ENCODE data around the gene CD164. TPM values are rescaled to one million over a fixed set of nuclear protein-coding genes. Genes with fewer than 3 reads are reported as not detected.
"Not testable (repeated sequence)": the region's sequence is repeated elsewhere in the genome, so short reads cannot be mapped to it uniquely, and the experiment has no call there.

Gene CD164
- total RNA-seq, 4 donors from 2014 or later = 119 to 175 (median 129) TPM

DNA sequence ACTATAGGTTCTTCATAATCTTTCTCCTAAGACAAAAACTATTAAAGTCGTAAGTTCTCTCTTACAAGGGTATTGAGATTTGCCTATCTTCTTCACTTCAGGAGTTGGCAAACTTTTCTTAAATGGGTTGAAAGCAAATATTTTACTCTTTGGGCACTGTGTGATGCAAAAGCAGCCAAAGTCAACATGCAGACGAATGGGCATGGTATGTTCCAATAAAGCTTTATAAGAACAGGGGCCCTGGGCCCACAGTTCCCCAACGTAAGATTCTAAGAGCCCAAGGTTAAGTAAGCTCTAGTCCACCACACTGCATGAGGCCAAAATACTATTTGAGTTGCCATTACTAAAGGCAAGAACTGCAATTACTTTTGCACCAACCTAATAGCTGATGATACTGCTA lies 11.5 kb downstream of the CD164 start:
- Histone ChIP-seq H3K27ac (no peak overlapping the region), H3K36me3 (peaks cover 0 to 84% (median 19%) of the 10 kb centered on the region in 3 donors), H3K9me3 (no peaks in the 10 kb centered on the region), H3K4me1 (peaks cover 0 to 51% (median 17%) of the 10 kb centered on the region in 4 donors), H3K27me3 (no peaks in the 10 kb centered on the region), H3K4me3 (no peak overlapping the region)
- DNase-seq (ENCODE audit: low spot score in 2 of 2) = no peak
- TF ChIP-seq, protein P1, sequence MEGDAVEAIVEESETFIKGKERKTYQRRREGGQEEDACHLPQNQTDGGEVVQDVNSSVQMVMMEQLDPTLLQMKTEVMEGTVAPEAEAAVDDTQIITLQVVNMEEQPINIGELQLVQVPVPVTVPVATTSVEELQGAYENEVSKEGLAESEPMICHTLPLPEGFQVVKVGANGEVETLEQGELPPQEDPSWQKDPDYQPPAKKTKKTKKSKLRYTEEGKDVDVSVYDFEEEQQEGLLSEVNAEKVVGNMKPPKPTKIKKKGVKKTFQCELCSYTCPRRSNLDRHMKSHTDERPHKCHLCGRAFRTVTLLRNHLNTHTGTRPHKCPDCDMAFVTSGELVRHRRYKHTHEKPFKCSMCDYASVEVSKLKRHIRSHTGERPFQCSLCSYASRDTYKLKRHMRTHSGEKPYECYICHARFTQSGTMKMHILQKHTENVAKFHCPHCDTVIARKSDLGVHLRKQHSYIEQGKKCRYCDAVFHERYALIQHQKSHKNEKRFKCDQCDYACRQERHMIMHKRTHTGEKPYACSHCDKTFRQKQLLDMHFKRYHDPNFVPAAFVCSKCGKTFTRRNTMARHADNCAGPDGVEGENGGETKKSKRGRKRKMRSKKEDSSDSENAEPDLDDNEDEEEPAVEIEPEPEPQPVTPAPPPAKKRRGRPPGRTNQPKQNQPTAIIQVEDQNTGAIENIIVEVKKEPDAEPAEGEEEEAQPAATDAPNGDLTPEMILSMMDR (IDR thresholded peaks at IDR 0.05) = no peak
- TF ChIP-seq POLR2A (IDR thresholded peaks at IDR 0.05) (no peak), EP300 (IDR thresholded peaks at IDR 0.05) (no peak)
- 47 to 54% methylated on average over 3 of the region's 3 CpGs for WGBS, 2 donors

DNA sequence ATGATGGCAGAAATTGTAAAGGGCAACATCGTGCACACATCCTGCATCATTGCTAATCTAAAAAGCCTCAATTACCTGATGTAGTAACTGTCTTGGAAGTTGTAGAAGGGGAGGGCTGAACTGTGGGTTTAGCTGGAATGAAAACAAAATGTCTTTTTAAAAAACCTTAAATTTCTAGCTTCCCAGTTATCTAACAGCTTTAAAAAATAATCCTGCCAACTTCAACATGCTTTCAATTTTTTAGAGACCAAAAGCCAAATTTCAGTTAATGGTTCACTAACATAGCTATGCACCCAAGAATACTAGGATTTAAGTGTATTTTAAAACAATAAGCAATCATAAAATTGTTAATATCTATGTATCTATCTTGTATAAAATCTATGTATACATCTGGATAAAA lies 11.9 kb downstream of the CD164 start:
- no peak for DNase-seq (ENCODE audit: low spot score in 2 of 2)
- H3K27me3 ChIP-seq = no peaks in the 10 kb centered on the region
- H3K36me3 ChIP-seq = peaks cover 0 to 84% (median 19%) of the 10 kb centered on the region in 3 donors
- WGBS, 2 donors = 52 to 67% methylated on average over 1 of the region's 1 CpG
- peaks cover 0 to 51% (median 17%) of the 10 kb centered on the region in 4 donors for H3K4me1 ChIP-seq
- TF ChIP-seq POLR2A (IDR thresholded peaks at IDR 0.05) (no peak), EP300 (IDR thresholded peaks at IDR 0.05) (no peak)
- TF ChIP-seq, protein P1 (IDR thresholded peaks at IDR 0.05) = no peak
- no peaks in the 10 kb centered on the region for H3K9me3 ChIP-seq
- H3K4me3 ChIP-seq = no peak overlapping the region
- H3K27ac ChIP-seq = no peak overlapping the region

DNA sequence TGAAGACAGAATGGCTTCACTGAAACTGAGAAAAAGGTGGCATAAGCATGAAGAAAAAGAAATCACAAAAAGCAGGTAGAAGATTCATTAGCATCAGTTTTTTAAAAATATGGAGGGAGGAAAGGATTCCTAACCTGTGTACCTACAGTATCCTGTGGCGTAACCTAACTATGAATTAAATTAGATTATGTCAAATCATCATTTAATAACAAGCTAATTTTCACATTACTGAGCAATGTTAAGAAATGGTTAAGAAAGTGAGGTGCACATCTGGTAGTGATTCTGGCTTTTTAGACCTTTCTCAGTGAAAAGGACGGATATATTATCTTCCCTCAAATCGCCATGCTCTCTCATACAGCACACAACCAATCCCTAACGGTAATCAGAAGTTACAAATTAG lies 12.5 kb downstream of the CD164 start:
- 78 to 84% methylated on average over 4 of the region's 4 CpGs for WGBS, 2 donors
- Histone ChIP-seq H3K27me3 (no peaks in the 10 kb centered on the region), H3K9me3 (peaks cover 0 to 2% (median 0%) of the 10 kb centered on the region in 4 donors), H3K36me3 (peaks cover 0 to 84% (median 16%) of the 10 kb centered on the region in 3 donors), H3K27ac (no peak overlapping the region), H3K4me1 (peaks cover 0 to 49% (median 17%) of the 10 kb centered on the region in 4 donors), H3K4me3 (no peak overlapping the region)
- no peak for DNase-seq (ENCODE audit: low spot score in 2 of 2)
- TF ChIP-seq EP300 (IDR thresholded peaks at IDR 0.05) (no peak), POLR2A (IDR thresholded peaks at IDR 0.05) (no peak)
- TF ChIP-seq, protein P1 (IDR thresholded peaks at IDR 0.05) = no peak

DNA sequence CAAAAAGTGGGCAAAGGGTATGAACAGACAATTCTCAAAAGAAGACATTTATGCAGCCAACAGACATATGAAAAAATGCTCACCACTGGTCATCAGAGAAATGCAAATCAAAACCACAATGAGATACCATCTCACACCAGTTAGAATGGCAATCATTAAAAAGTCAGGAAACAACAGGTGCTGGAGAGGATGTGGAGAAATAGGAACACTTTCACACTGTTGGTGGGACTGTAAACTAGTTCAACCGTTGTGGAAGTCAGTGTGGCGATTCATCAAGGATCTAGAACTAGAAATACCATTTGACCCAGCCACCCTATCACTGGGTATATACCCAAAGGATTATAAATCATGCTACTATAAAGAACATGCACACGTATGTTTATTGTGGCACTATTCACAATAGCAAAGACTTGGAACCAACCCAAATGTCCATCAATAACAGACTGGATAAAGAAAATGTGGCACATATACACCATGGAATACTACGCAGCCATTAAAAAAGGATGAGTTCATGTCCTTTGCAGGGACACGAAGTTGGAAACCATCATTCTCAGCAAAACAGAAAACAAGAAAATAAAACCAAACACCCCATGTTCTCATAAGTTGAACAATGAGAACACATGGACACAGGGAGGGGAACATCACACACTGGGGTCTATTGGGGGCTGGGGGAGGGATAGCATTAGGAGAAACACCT lies 17.7 kb downstream of the CD164 start:
- not testable (repeated sequence) for H3K27ac ChIP-seq; H3K4me3 ChIP-seq; H3K27me3 ChIP-seq; H3K9me3 ChIP-seq; DNase-seq (ENCODE audit: low spot score in 2 of 2)
- H3K36me3 ChIP-seq = peaks cover 0 to 98% (median 3%) of the 10 kb centered on the region in 3 donors
- H3K4me1 ChIP-seq = peaks cover 0 to 21% (median 3%) of the 10 kb centered on the region in 4 donors
- WGBS, 2 donors = 94 to 96% methylated on average over 5 of the region's 5 CpGs

DNA sequence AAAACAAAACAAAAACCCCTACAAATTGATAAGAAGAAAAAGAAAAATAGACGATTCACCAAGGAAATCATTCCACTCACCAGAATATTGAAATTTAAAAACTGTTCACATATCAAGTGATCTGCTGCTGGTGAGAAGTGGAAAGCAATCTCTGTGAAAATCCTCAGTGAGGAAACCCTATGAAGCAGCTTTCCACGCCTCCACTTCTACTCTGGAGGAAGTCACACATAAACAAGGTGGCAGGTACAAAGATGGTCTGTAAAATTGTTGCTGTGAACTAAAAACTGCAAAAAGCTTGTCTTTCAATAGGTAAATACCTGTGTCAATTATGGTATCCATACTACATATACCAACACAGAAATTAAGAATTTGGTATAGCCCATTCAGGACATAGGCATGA lies 18.5 kb downstream of the CD164 start:
- no peak for DNase-seq (ENCODE audit: low spot score in 2 of 2)
- H3K4me3 ChIP-seq = no peak overlapping the region
- H3K27ac ChIP-seq = no peak overlapping the region
- TF ChIP-seq, protein P1 (IDR thresholded peaks at IDR 0.05) = no peak
- TF ChIP-seq POLR2A (IDR thresholded peaks at IDR 0.05) (no peak), EP300 (IDR thresholded peaks at IDR 0.05) (no peak)
- peaks cover 0 to 4% (median 0%) of the 10 kb centered on the region in 4 donors for H3K9me3 ChIP-seq
- peaks cover 0 to 100% (median 1%) of the 10 kb centered on the region in 3 donors for H3K36me3 ChIP-seq
- WGBS, 2 donors = 94 to 99% methylated on average over 2 of the region's 2 CpGs
- no peaks in the 10 kb centered on the region for H3K27me3 ChIP-seq
- peaks cover 0 to 20% (median 3%) of the 10 kb centered on the region in 4 donors for H3K4me1 ChIP-seq

All from tibial nerve (tissue), 4 donors.